SK-N-SH (cell line): ENCODE measurements around the gene MISP3. TPM values are rescaled to one million over a fixed set of nuclear protein-coding genes. Genes with fewer than 3 reads are reported as not detected.

Source experiments
- CTCF ChIA-PET: fragments of 300-600, 350-600 bp; formaldehyde crosslinking; extraction: SDS; loops from one replicate; lab custom pipeline; 2021; lab: Yijun Ruan, JAX
- POLR2A ChIA-PET: fragments of 350-600 bp; sonication (Branson Sonifier 250); formaldehyde crosslinking; extraction: SDS; loops from one replicate; lab custom pipeline; 2020; ENCODE audit warnings: antibody characterized with exemption, inconsistent platforms; lab: Yijun Ruan, JAX
- DNase-seq: peaks from one replicate; pipeline ENCODE4 v3.0.0; 2012
- H2AFZ ChIP-seq: fragments of 200-600 bp; sonication (generic); 2 replicates; pipeline ENCODE4 v1.8.1; 2016; ENCODE audit warnings: antibody characterized with exemption, mild to moderate bottlenecking, low read depth
- H3F3A ChIP-seq: fragments of 200-600 bp; sonication (generic); replicated peaks from 2 replicates; pipeline ENCODE3; 2016; ENCODE audit warnings: antibody characterized with exemption, mild to moderate bottlenecking; ENCODE audit not compliant: insufficient read depth
- H3K27ac ChIP-seq, 2 experiments: fragments of 200-500 bp in 1 of 2; fragments of 200-600 bp in 1 of 2; sonication (Bioruptor generic) in 1 of 2; sonication (generic), shearing (Covaris generic) in 1 of 2; 2 replicates each; pipeline versions ENCODE4 v1.5.1 to v1.6.1; 2014 to 2016; ENCODE audit warnings: low read depth in 2 of 2, inconsistent platforms in 1 of 2, low read length in 1 of 2, mild to moderate bottlenecking in 1 of 2, mixed read lengths in 1 of 2
- H3K27me3 ChIP-seq: fragments of 200-600 bp; sonication (generic), shearing (Covaris generic); 2 replicates; pipeline ENCODE4 v1.6.1; 2016; ENCODE audit warnings: mixed run types; ENCODE audit not compliant: insufficient read depth
- H3K36me3 ChIP-seq, 2 experiments: fragments of 200-500 bp in 1 of 2; fragments of 200-600 bp in 1 of 2; sonication (Bioruptor generic) in 1 of 2; sonication (generic) in 1 of 2; replicated peaks in 1 of 2; 2 replicates each; pipeline versions ENCODE3 to v1.5.1; 2014 to 2016; ENCODE audit warnings: low read length in 1 of 2, mild to moderate bottlenecking in 1 of 2; ENCODE audit not compliant: insufficient read depth in 2 of 2, control insufficient read depth in 1 of 2
- H3K4me1 ChIP-seq, 2 experiments: fragments of 200-500 bp in 1 of 2; fragments of 200-600 bp in 1 of 2; sonication (Bioruptor generic) in 1 of 2; sonication (generic), shearing (Covaris generic) in 1 of 2; 2 replicates each; pipeline versions ENCODE4 v1.5.1 to v1.6.1; 2014 to 2016; ENCODE audit warnings: low read depth in 1 of 2, low read length in 1 of 2, mixed run types in 1 of 2; ENCODE audit not compliant: insufficient read depth in 2 of 2, control insufficient read depth in 1 of 2
- H3K4me2 ChIP-seq: fragments of 200-600 bp; sonication (generic), shearing (Covaris generic); 2 replicates; pipeline ENCODE4 v1.6.1; 2017; ENCODE audit warnings: mixed run types
- H3K4me3 ChIP-seq, 2 experiments: fragments of 200-500 bp in 1 of 2; fragments of 200-600 bp in 1 of 2; sonication (Bioruptor generic) in 1 of 2; sonication (generic), shearing (Covaris generic) in 1 of 2; 2 replicates each; pipeline versions ENCODE4 v1.5.1 to v1.8.1; 2014 to 2016; ENCODE audit warnings: low read depth in 2 of 2, inconsistent platforms in 1 of 2, low read length in 1 of 2, mild to moderate bottlenecking in 1 of 2, mixed read lengths in 1 of 2, moderate library complexity in 1 of 2
- H3K79me2 ChIP-seq: fragments of 200-600 bp; sonication (generic); 2 replicates; pipeline ENCODE4 v1.8.1; 2017; ENCODE audit warnings: mild to moderate bottlenecking; ENCODE audit not compliant: insufficient read depth
- H3K9ac ChIP-seq: fragments of 200-600 bp; sonication (generic); 2 replicates; pipeline ENCODE4 v1.6.1; 2017; ENCODE audit warnings: mixed run types
- H3K9me2 ChIP-seq: fragments of 200-600 bp; sonication (generic); 2 replicates; pipeline ENCODE4 v1.6.1; 2017; ENCODE audit warnings: mixed run types
- H3K9me3 ChIP-seq: fragments of 200-600 bp; sonication (generic); 2 replicates; pipeline ENCODE4 v1.6.1; 2017; ENCODE audit warnings: mixed run types, mild to moderate bottlenecking, moderate library complexity
- H4K20me1 ChIP-seq: fragments of 200-600 bp; sonication (generic); 2 replicates; pipeline ENCODE4 v1.6.1; 2017; ENCODE audit warnings: mild to moderate bottlenecking, mixed run types; ENCODE audit not compliant: insufficient read depth
- CHD2 ChIP-seq: fragments of 150-350 bp; IDR thresholded peaks from 2 replicates; pipeline ENCODE4 v1.6.1; 2018; ENCODE audit warnings: low read length; ENCODE audit not compliant: partially characterized antibody
- EZH2phosphoT487 ChIP-seq: fragments of 200-600 bp; sonication (generic); IDR thresholded peaks from 2 replicates; pipeline ENCODE4 v1.6.1; 2017; ENCODE audit warnings: low read depth, mixed run types, mild to moderate bottlenecking, antibody characterized with exemption, moderate library complexity, borderline replicate concordance
- FOSL2 ChIP-seq: IDR thresholded peaks from 2 replicates; pipeline ENCODE4 v1.4.0; 2012; ENCODE audit warnings: low read depth, mild to moderate bottlenecking, moderate library complexity, borderline replicate concordance
- GATA2 ChIP-seq: sonication (generic); formaldehyde crosslinking; IDR thresholded peaks from 2 replicates; pipeline ENCODE4 v1.5.0; 2020; ENCODE audit warnings: mild to moderate bottlenecking, missing genetic modification reagents
- IRF3 ChIP-seq: fragments of 150-350 bp; IDR thresholded peaks from 2 replicates; pipeline ENCODE4 v1.6.1; 2016; ENCODE audit warnings: mild to moderate bottlenecking, low read depth, low read length
- MXI1 ChIP-seq: IDR thresholded peaks from 2 replicates; pipeline ENCODE4 v1.6.1; 2012; ENCODE audit warnings: mild to moderate bottlenecking, low read depth, low read length, improper control_type of control experiment
- NFIC ChIP-seq: IDR thresholded peaks from 2 replicates; pipeline ENCODE4 v1.4.0; 2012; ENCODE audit warnings: borderline replicate concordance
- RCOR1 ChIP-seq: fragments of 150-350 bp; IDR thresholded peaks from 2 replicates; pipeline ENCODE4 v1.6.1; 2017; ENCODE audit warnings: antibody characterized with exemption, low read length
- SMC3 ChIP-seq: IDR thresholded peaks from 2 replicates; pipeline ENCODE4 v1.6.1; 2012; ENCODE audit warnings: low read depth, low read length, improper control_type of control experiment
- YY1 ChIP-seq: IDR thresholded peaks from 2 replicates; pipeline ENCODE4 v1.4.0; 2012; ENCODE audit warnings: low read depth, mild to moderate bottlenecking
- WGBS: methylation state at CpG from one replicate; pipeline ENCODE4 v1.1.6; 2017; ENCODE audit warnings: low lambda C conversion rate; 5-methylcytosine and 5-hydroxymethylcytosine counted together
- polyA plus RNA-seq, 3 experiments: library from polyadenylated mRNA; depleted of rRNA; stranded (reverse); fragments of >200 nt; gene quantifications; 2 replicates each; pipeline ENCODE4 v1.2.3, GENCODE V29; 2012
- TF ChIP-seq, protein P1 (sequence below): fragments of 200-600 bp; sonication (generic); IDR thresholded peaks from 2 replicates; pipeline ENCODE4 v1.6.1; 2017; ENCODE audit warnings: antibody characterized with exemption, mild to moderate bottlenecking, moderate library complexity

Gene MISP3
- polyA plus RNA-seq, 1 of the 3 experiments (the other 2 are of a cell fraction): 2.6 TPM

DNA sequence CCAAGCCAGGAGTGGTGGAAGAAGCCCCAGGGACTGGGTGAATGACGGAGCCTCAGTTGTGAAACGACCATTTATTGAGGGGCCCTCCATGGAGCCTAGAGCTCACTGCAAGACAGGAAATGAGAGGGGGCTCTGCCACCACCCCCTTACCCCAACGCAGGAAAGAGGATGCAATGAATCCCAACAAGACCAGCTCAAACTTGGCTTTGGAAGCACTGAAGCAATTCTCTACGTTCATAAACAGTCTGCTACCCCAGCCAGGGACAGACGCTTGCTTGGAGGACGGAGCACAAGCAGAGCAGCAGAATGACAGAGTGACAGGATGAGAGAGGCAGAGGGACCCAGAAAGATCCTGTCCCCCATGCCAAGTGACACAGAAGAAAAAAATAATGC lies 43.9 kb downstream of the MISP3 start (continued):
- TF ChIP-seq CHD2: no peak
- no peak for TF ChIP-seq RCOR1
- no peak for TF ChIP-seq EZH2phosphoT487
- no peak for TF ChIP-seq FOSL2

DNA sequence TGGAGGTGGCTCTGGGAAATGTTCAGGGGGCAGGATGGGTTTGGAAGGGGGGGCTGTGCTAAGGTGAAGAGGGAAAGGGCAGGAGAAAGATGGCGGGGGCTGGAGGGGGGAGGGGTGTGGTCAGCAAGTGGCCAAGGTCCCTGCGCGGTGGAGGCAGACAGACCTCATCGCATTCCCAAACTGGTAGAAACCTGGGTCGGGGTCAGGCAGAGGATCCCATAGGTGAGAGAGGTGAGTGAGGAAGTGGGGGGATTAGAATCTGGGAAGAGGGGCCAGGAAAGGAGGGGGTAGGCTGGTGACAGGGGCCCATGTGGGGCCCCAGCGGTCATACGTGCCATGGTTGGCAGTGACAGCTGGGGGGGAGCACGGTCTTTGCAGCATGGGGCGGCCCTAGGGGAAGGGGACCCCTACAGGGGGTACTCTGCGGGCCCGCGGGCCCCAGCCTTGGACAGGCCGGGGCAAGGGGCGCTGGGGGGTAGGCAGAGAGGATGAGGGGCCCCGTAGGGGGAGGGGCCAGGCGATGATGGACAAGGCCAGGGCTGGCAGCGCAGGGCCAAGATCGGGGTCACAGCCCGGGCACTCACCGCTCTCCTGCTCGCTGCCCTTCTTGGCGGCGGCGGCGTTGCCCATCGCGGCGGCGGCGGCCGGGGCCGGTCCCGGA lies 44.5 kb downstream of the MISP3 start:
- Histone ChIP-seq H2AFZ (no peak overlapping the region), H3K9ac (peak overlapping the region; percentile 69), H3K4me3 (peak overlapping the region; percentile 79 to 80), H3K36me3 (no peaks in the 10 kb centered on the region), H4K20me1 (no peaks in the 10 kb centered on the region), H3K9me3 (no peaks in the 10 kb centered on the region), H3K9me2 (no peaks in the 10 kb centered on the region), H3K4me1 (peaks cover 15 to 36% of the 10 kb centered on the region in 2 experiments)
- WGBS: 5% methylated on average over 13 of the region's 33 CpGs
- CTCF ChIA-PET: interaction anchor here (2.2 to 3.7 kb wide), 3 partner anchors 19 to 231 kb away, joined by 9 to 22 read pairs (median 18); partner anchors contain the start of genes ASF1B and MISP3
- TF ChIP-seq MXI1: peak; percentile 31; the same call in 1 of the 2 replicates
- TF ChIP-seq SMC3: no peak
- no peak for TF ChIP-seq IRF3
- TF ChIP-seq NFIC: no peak
- no peak for TF ChIP-seq GATA2 (CRISPR knock-in tag)
- no peak for TF ChIP-seq YY1
- TF ChIP-seq, protein P1, sequence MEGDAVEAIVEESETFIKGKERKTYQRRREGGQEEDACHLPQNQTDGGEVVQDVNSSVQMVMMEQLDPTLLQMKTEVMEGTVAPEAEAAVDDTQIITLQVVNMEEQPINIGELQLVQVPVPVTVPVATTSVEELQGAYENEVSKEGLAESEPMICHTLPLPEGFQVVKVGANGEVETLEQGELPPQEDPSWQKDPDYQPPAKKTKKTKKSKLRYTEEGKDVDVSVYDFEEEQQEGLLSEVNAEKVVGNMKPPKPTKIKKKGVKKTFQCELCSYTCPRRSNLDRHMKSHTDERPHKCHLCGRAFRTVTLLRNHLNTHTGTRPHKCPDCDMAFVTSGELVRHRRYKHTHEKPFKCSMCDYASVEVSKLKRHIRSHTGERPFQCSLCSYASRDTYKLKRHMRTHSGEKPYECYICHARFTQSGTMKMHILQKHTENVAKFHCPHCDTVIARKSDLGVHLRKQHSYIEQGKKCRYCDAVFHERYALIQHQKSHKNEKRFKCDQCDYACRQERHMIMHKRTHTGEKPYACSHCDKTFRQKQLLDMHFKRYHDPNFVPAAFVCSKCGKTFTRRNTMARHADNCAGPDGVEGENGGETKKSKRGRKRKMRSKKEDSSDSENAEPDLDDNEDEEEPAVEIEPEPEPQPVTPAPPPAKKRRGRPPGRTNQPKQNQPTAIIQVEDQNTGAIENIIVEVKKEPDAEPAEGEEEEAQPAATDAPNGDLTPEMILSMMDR: no peak
- TF ChIP-seq, all 33 proteins: peak for 1
- POLR2A ChIA-PET: interaction anchor here (2.4 kb wide), 1 partner anchor 19 kb away, joined by 13 read pairs; the partner anchor contains the start of gene ASF1B
- peaks cover 38% of the 10 kb centered on the region for H3K79me2 ChIP-seq
- peak overlapping the region; percentile 98 for H3K4me2 ChIP-seq
- H3K27me3 ChIP-seq: no peaks in the 10 kb centered on the region
- peak overlapping the region in 1 of 2 experiments; percentile 51; a peak in 1 of 4 replicates for H3K27ac ChIP-seq
- H3F3A ChIP-seq: peaks cover 15% of the 10 kb centered on the region
- DNase-seq: peak; percentile 47
